ENCODE results near the gene ACLY. TPM values are rescaled to one million over a fixed set of nuclear protein-coding genes. Genes with fewer than 3 reads are reported as not detected.

Gene ACLY
- total RNA-seq, 1 experiment from 2014 or later: 279 TPM

GRCh38 chr17:41837761-41838538 is 80.8 kb downstream of the ACLY start, which contains the start of gene KLHL10:
Gene KLHL10 (plus strand): TSS chr17:41837825. CDS start chr17:41837933, 108 bp downstream.
- no peak within 1 kb of the TSS for H4K91ac ChIP-seq (ENCODE audit: insufficient read length, low read depth, low read length)
- H3K4me1 ChIP-seq (ENCODE audit: insufficient read depth, low read length): no peaks in the 10 kb centered on the region
- H3K18ac ChIP-seq (ENCODE audit: insufficient read length, low read depth, low read length): no peak within 1 kb of the TSS
- H3K79me1 ChIP-seq (ENCODE audit: insufficient read depth, low read depth, low read length, poor library complexity, severe bottlenecking): no peaks in the 10 kb centered on the region
- no peak within 1 kb of the TSS for H3K56ac ChIP-seq (ENCODE audit: insufficient read length, low read depth, low read length)
- H3K79me2 ChIP-seq (ENCODE audit: insufficient read depth, low read length): no peaks in the 10 kb centered on the region
- no peaks in the 10 kb centered on the region for H3K27me3 ChIP-seq (ENCODE audit: insufficient read depth, low read length)
- Mint-ChIP-seq H3K4me3 (peak within 1 kb of the TSS; percentile 83 to 88), H3K9me3 (no peaks in the 10 kb centered on the region), H3K27ac (no peak within 1 kb of the TSS), H3K36me3 (ENCODE audit: insufficient read depth in 1 of 3, low read depth in 3 of 3) (peaks cover under 1 to 13% (median 7%) of the 10 kb centered on the region in 3 experiments; a peak in 5 of 7 replicates), H3K4me1 (peaks cover 10 to 12% of the 10 kb centered on the region in 2 experiments), H3K27me3 (ENCODE audit: low read depth) (peaks cover 16% of the 10 kb centered on the region)
- no peak within 1 kb of the TSS for H3K4me2 ChIP-seq (ENCODE audit: insufficient read depth, insufficient read length, low read length)
- no peak within 1 kb of the TSS for H2AK5ac ChIP-seq (ENCODE audit: insufficient read length, low read length)
- H2BK15ac ChIP-seq (ENCODE audit: low read depth, low read length): no peak within 1 kb of the TSS
- no peak within 1 kb of the TSS for H2BK20ac ChIP-seq (ENCODE audit: low read depth, low read length, poor library complexity, severe bottlenecking)
- no peak within 1 kb of the TSS for H3K4ac ChIP-seq (ENCODE audit: low read depth, low read length)
- H3T11ph ChIP-seq (ENCODE audit: low read length): no peak within 1 kb of the TSS
- no peak within 1 kb of the TSS for H2BK12ac ChIP-seq (ENCODE audit: insufficient read length, low read depth, low read length)
- H3K9ac ChIP-seq (ENCODE audit: extremely low read depth, insufficient read length, low read length): no peak within 1 kb of the TSS
- no peak within 1 kb of the TSS for H2AFZ ChIP-seq (ENCODE audit: low read length)
- no CpG with 5 or more reads among the region's 15 CpGs for WGBS (ENCODE audit: extremely low coverage, insufficient read length, low lambda C conversion rate)
- no peaks in the 10 kb centered on the region for H3K9me3 ChIP-seq (ENCODE audit: control insufficient read depth, low read depth, low read length)
- H2BK120ac ChIP-seq (ENCODE audit: low read depth, low read length, poor library complexity, severe bottlenecking): no peak within 1 kb of the TSS
- H3K23me2 ChIP-seq (ENCODE audit: insufficient read length, low read depth, low read length, poor library complexity, severe bottlenecking): peaks cover 5% of the 10 kb centered on the region
- H3K27ac ChIP-seq (ENCODE audit: insufficient read length, low read depth, low read length): no peak within 1 kb of the TSS
- no peak for DNase-seq
- TF ChIP-seq, protein P1, sequence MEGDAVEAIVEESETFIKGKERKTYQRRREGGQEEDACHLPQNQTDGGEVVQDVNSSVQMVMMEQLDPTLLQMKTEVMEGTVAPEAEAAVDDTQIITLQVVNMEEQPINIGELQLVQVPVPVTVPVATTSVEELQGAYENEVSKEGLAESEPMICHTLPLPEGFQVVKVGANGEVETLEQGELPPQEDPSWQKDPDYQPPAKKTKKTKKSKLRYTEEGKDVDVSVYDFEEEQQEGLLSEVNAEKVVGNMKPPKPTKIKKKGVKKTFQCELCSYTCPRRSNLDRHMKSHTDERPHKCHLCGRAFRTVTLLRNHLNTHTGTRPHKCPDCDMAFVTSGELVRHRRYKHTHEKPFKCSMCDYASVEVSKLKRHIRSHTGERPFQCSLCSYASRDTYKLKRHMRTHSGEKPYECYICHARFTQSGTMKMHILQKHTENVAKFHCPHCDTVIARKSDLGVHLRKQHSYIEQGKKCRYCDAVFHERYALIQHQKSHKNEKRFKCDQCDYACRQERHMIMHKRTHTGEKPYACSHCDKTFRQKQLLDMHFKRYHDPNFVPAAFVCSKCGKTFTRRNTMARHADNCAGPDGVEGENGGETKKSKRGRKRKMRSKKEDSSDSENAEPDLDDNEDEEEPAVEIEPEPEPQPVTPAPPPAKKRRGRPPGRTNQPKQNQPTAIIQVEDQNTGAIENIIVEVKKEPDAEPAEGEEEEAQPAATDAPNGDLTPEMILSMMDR (conservative IDR thresholded peaks at IDR 0.05): no peak
- H4K20me1 ChIP-seq (ENCODE audit: control insufficient read depth, insufficient read depth, insufficient read length): peaks cover 2% of the 10 kb centered on the region
- no peak within 1 kb of the TSS for H3K23ac ChIP-seq (ENCODE audit: insufficient read length, low read depth, low read length)
- H4K5ac ChIP-seq (ENCODE audit: insufficient read length, low read depth, low read length): no peak within 1 kb of the TSS
- no peak within 1 kb of the TSS for H3K14ac ChIP-seq (ENCODE audit: insufficient read depth, low read length)
- no peak within 1 kb of the TSS for H4K8ac ChIP-seq (replicated peaks; ENCODE audit: insufficient read length, low read depth, low read length)
- H2BK5ac ChIP-seq (ENCODE audit: insufficient read length, low read length): no peak within 1 kb of the TSS

Data from H9 (cell line).